ENCODE measurements around the gene PPP1R18. TPM values are rescaled to one million over a fixed set of nuclear protein-coding genes. Genes with fewer than 3 reads are reported as not detected.
"Not testable (repeated sequence)": the region's sequence is repeated elsewhere in the genome, so short reads cannot be mapped to it uniquely, and the experiment has no call there.

The PPP1R18 gene
- total RNA-seq, 1 donor from 2014 or later = 77.3 TPM

DNA sequence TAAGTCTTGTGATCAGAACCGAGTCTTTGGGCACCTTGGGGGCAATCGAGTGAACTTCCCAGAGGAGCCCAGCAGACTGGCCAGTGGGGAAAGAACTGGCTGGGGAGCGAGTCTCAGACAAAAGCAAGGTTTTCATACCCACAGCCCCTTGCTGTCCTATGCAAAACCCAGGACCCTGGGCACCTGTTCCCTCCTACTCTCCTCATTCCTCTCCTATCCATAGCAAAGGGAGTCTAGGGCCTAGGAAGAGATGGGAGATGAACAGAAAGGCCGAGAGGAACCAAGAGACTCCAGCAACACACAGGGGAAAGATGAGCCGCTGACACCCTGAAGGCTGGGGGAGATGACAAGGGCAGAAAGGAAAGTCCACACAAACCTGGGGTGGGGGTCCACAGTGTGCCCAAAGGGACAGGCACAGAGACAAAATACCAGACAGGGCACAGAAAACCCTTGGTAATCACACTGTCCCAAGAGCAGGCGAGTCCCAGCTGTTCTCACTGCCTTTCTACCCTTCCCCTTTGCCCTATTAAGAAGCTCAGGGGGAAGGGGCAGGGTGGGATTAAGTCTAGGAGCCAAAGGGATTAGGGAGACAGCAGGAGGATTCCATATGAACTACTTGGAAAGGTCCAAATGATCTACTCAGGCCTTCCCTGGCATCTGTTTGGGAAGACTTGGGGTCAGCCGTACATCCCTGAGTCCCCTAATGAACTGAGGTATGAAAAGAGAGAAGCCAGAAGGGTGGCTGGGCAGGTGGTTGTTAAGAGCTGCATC lies 6.5 kb downstream of the PPP1R18 start:
- peak overlapping the region; percentile 25 for H3K4me3 ChIP-seq (ENCODE audit: low read depth, low read length)
- TF ChIP-seq, protein P1, sequence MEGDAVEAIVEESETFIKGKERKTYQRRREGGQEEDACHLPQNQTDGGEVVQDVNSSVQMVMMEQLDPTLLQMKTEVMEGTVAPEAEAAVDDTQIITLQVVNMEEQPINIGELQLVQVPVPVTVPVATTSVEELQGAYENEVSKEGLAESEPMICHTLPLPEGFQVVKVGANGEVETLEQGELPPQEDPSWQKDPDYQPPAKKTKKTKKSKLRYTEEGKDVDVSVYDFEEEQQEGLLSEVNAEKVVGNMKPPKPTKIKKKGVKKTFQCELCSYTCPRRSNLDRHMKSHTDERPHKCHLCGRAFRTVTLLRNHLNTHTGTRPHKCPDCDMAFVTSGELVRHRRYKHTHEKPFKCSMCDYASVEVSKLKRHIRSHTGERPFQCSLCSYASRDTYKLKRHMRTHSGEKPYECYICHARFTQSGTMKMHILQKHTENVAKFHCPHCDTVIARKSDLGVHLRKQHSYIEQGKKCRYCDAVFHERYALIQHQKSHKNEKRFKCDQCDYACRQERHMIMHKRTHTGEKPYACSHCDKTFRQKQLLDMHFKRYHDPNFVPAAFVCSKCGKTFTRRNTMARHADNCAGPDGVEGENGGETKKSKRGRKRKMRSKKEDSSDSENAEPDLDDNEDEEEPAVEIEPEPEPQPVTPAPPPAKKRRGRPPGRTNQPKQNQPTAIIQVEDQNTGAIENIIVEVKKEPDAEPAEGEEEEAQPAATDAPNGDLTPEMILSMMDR (conservative IDR thresholded peaks at IDR 0.05; ENCODE audit: low read depth, low read length) = no peak
- no peak for DNase-seq (ENCODE audit: low read depth)

DNA sequence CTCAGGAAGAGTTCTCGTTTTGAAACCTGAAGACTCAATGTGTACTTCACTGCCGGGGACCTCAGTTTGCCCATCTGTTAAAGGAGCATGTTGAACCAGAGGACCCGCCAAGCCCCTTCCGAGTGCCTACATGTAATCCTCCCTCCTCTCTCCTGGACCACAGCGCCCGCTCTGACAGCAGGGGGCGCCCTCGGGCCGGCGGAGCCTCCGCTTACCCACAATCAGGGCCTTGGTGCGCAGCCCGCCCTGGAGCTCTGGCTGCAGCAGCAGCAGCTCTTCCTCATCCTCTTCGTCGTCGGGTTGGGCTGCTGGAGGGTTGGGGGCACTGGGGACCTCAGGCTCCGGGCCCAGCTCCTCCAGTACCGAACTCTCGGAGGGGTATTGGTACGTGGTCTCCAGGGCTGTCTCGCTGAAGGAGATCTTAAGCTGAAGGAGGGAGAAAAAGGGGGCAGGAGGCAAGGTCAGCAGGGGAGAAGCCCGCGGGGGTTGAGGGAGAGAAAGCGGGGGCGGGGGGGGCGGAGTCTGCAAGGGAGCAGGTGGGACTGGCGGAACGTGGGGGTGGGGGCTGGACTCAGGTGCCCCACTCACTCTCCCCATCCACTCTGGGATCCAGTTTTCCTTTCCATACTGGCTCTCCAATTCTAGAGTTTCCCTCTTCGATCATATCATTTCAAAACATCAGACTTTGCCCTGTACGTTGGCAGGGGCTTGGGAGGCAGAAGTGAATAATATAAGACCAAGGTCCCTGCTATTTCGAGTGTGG lies 7.3 kb downstream of the PPP1R18 start:
- TF ChIP-seq, protein P1 (conservative IDR thresholded peaks at IDR 0.05; ENCODE audit: low read depth, low read length) = peak; percentile 94
- no peak for DNase-seq (ENCODE audit: low read depth)
- peak overlapping the region; percentile 36 for H3K4me3 ChIP-seq (ENCODE audit: low read depth, low read length)

DNA sequence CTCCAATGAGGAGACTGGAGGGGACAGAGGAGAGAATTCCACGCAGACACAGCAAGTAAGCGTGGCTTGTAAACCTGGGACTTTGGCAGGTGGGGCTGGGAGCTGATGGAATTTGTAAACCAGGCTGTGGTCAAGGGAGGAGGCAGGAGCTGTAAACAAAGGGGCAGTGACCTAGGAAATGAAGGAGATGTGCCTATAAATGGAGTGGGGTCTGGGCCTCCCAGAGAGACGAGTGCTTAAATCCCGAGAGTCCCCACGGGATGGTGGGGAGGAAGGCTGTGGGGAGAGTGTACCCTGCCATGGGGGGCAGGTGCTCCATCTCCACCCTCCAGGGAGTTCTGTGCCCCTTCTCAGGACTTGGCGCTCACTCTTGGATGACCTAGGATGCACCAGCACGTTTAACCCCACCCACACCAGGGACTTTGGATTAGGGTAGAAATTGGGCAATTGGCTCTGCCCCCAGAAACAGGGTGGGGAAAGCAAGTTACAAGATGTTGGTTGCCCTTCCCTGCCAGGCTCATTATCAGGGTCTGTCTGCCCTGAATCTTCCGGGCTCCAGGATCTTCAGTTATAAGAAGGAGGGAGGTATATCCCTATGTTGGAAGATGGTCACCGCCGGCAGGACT lies 9.7 kb downstream of the PPP1R18 start:
- TF ChIP-seq, protein P1 (conservative IDR thresholded peaks at IDR 0.05; ENCODE audit: low read depth, low read length) = no peak
- H3K4me3 ChIP-seq (ENCODE audit: low read depth, low read length) = no peak overlapping the region
- DNase-seq (ENCODE audit: low read depth) = no peak

DNA sequence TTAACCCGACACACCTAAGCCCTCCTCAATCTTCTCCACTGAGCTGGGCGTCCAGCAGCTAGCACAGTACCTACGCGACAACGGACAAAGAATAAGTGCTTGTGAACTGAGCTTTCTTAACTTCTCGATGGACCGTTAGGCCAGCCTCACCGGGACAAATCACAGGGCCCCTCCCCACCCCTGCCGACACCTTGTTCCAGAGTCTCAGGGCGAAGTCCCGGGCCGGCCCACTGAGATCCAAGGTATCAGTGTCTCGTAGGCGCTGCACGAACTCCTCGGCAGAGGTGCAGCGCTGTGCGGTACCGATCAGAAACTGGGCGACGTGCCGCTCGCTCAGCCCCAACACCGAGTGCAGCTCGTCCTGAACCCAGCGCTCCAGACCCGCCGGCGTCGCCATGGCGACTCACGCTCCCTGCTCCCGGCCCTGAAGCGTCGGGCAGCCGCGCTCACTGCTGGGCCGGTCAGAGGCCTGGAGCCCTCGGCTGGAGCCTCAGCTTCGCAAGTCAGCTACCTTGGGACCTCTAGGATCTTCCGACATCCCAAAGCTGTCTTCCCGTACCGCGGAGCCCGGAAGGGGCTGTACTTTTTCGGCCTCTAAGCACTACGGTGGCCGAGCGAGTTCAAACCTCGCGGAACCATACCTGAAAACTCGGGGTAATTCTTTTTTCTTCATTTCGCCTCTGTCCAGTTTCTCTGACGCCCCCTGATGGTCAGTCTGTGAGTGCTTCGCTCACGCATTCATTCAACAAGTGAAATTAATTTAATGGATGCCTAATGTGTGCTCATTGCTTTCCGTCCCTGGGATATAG lies 13.8 kb downstream of the PPP1R18 start, which contains the start of gene DHX16:
Gene DHX16, minus strand, starts transcription at position 562 of the 809 bp plus-strand sequence. Its CDS starts 165 bp downstream, at position 397.
- peak within 1 kb of the TSS; percentile 80 for H3K4me3 ChIP-seq (ENCODE audit: low read depth, low read length)
- peak; percentile 91 for DNase-seq (ENCODE audit: low read depth)
- TF ChIP-seq, protein P1 (conservative IDR thresholded peaks at IDR 0.05; ENCODE audit: low read depth, low read length) = peak; percentile 94

DNA sequence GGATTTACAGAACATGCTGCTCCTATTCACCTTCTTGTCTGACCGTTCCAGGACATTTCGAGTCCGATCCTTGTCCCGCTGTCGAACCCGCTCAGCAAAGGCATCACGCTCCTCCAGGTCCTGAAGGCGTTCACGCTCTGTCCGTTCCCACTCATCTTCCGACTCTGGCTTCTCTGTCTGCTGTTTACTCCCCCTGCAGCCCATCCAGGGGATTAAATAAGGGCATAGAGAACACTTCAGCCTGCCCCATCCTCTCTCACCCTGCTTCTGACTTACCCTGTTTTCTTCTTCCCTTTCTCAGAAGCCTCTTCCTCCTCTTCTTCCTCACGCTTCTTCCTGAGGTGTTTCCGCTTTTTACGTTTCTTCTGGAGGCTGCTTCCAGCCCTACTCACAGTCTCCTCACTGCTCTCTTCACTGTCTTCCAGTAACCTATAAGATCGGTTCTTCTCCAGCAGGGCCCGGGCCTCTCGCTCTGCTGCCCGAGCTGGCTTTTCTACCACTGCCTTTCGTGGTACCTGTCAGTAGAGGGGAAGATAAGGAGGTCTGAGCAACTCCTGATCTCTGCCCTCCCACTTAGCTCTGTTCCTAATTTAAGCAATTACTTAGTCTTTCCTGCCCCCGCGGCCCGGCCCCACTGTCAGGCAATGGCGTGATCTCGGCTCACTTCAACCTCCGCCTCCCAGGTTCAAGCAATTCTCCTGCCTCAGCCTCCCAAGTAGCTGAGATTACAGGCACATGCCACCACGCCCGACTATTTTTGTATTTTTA lies 15.5 kb downstream of the PPP1R18 start:
- no peak overlapping the region for H3K4me3 ChIP-seq (ENCODE audit: low read depth, low read length)
- no peak for DNase-seq (ENCODE audit: low read depth)
- TF ChIP-seq, protein P1 (conservative IDR thresholded peaks at IDR 0.05; ENCODE audit: low read depth, low read length) = peak; percentile 40

DNA sequence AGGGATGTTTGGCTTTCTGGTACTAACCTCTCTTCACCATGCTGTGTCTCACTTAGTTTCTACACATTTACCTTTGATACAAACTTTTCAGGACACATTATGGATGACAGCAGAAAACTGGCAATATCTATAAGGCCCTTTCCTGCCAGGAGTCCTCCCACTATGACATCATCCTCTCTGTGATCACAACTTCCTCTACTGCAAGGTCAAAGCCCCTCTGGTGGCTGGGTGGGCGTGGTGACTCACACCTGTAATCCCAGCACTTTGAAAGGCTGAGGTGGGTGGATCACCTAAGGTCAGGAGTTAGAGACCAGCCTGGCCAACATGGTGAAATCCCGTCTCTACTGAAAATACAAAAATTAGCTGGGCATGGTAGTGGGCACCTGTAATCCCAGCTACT lies 20.1 kb downstream of the PPP1R18 start:
- not testable (repeated sequence) for H3K4me3 ChIP-seq (ENCODE audit: low read depth, low read length); DNase-seq (ENCODE audit: low read depth)
